Keratinocyte (primary cell): ENCODE measurements around the gene GCH1. TPM values are rescaled to one million over a fixed set of nuclear protein-coding genes. Genes with fewer than 3 reads are reported as not detected.

ENCODE experiments used
- DNase-seq: peaks from one replicate; pipeline ENCODE4 v3.0.0-alpha.2; 2011; ENCODE audit warnings: low read depth, missing footprints, low spot score
- FAIRE-seq: peaks from 2 replicates; lab custom pipeline; 2011; peaks lifted over from hg19 to GRCh38; lab: Jason Lieb, UNC
- H2AFZ ChIP-seq: 2 replicates; pipeline ENCODE4 v1.6.0; 2012; ENCODE audit warnings: low read length, control low read depth, inconsistent platforms; ENCODE audit not compliant: control insufficient read depth
- H3K27ac ChIP-seq: 2 replicates; pipeline ENCODE4 v1.5.1; 2011; ENCODE audit warnings: low read length; ENCODE audit not compliant: control insufficient read depth, insufficient read depth
- H3K27me3 ChIP-seq: 3 replicates; pipeline ENCODE4 v1.6.0; 2011; ENCODE audit warnings: low read length; ENCODE audit not compliant: control insufficient read depth, insufficient read depth; ENCODE audit errors: extremely low read depth
- H3K36me3 ChIP-seq, 2 experiments: 2 replicates in 1 of 2; 3 replicates in 1 of 2; pipeline ENCODE4 v1.5.1; 2011; ENCODE audit warnings: low read length in 2 of 2, mild to moderate bottlenecking in 1 of 2; ENCODE audit not compliant: control insufficient read depth in 2 of 2, insufficient read depth in 2 of 2; ENCODE audit errors: extremely low read depth in 1 of 2
- H3K4me1 ChIP-seq: 3 replicates; pipeline ENCODE4 v1.5.1; 2011; ENCODE audit warnings: low read length; ENCODE audit not compliant: control insufficient read depth, insufficient read depth; ENCODE audit errors: extremely low read depth
- H3K4me2 ChIP-seq: 3 replicates; pipeline ENCODE4 v1.6.0; 2011; ENCODE audit warnings: low read depth, low read length; ENCODE audit not compliant: control insufficient read depth, insufficient read depth; ENCODE audit errors: extremely low read depth
- H3K4me3 ChIP-seq, 3 experiments: fragments of 200-600 bp in 1 of 3; sonication (generic) in 1 of 3; 2 replicates in 2 of 3; 3 replicates in 1 of 3; pipeline ENCODE4 v1.5.1; 2011 to 2016; ENCODE audit warnings: low read length in 3 of 3, mild to moderate bottlenecking in 3 of 3, control low read depth in 2 of 3, inconsistent platforms in 1 of 3, low read depth in 1 of 3, mixed read lengths in 1 of 3, mixed run types in 1 of 3, moderate library complexity in 1 of 3; ENCODE audit not compliant: control insufficient read depth in 2 of 3, insufficient read depth in 2 of 3; ENCODE audit errors: extremely low read depth in 1 of 3
- H3K79me2 ChIP-seq: 2 replicates; pipeline ENCODE4 v1.6.0; 2012; ENCODE audit warnings: low read length; ENCODE audit not compliant: control insufficient read depth, insufficient read depth
- H3K9ac ChIP-seq: 3 replicates; pipeline ENCODE4 v1.6.0; 2011; ENCODE audit warnings: low read length; ENCODE audit not compliant: control insufficient read depth, insufficient read depth; ENCODE audit errors: extremely low read depth
- H3K9me1 ChIP-seq: 3 replicates; pipeline ENCODE4 v1.6.0; 2011; ENCODE audit warnings: low read length; ENCODE audit not compliant: control insufficient read depth, insufficient read depth; ENCODE audit errors: extremely low read depth
- H3K9me3 ChIP-seq: 2 replicates; pipeline ENCODE4 v1.5.1; 2012; ENCODE audit warnings: low read depth, low read length; ENCODE audit not compliant: control insufficient read depth
- H4K20me1 ChIP-seq: 3 replicates; pipeline ENCODE4 v1.6.0; 2011; ENCODE audit warnings: low read length; ENCODE audit not compliant: control insufficient read depth, insufficient read depth; ENCODE audit errors: extremely low read depth
- EZH2 ChIP-seq: IDR thresholded peaks from one replicate; pipeline ENCODE4 v1.6.1; 2012; ENCODE audit warnings: inconsistent platforms, mild to moderate bottlenecking, low read length, moderate library complexity
- dilution Hi-C: fragments of 300-500 bp; cut with MboI; formaldehyde crosslinking; loops from one replicate; pipeline ENCODE4 v1.7.0; 2020; ENCODE audit warnings: low sequenced_read_pairs; ENCODE audit not compliant: extremely low pct_ligation_motif_present
- polyA plus RNA-seq, 5 experiments: library from polyadenylated mRNA; depleted of rRNA in 3 of 5; stranded (reverse) in 3 of 5; stranded (forward) in 1 of 5; unstranded in 1 of 5; fragments of >200 nt; gene quantifications; 1 replicate in 1 of 5; 2 replicates in 3 of 5; 3 replicates in 1 of 5; pipeline versions ENCODE4 v1.2.1 to v1.2.3, GENCODE V29; 2011 to 2012; ENCODE audit warnings: missing spikeins in 2 of 5, low read depth in 1 of 5, low replicate concordance in 1 of 5
- TF ChIP-seq, protein P1 (sequence below), 3 experiments: IDR thresholded peaks in 1 of 3; conservative IDR thresholded peaks in 1 of 3; optimal IDR thresholded peaks in 1 of 3; 2 replicates in 2 of 3; 3 replicates in 1 of 3; pipeline versions ENCODE3 to v1.5.1; 2011; ENCODE audit warnings: low read length in 3 of 3, mild to moderate bottlenecking in 3 of 3, moderate library complexity in 2 of 3, control low read depth in 1 of 3, inconsistent platforms in 1 of 3; ENCODE audit not compliant: insufficient read depth in 2 of 3; ENCODE audit errors: extremely low read depth in 1 of 3

Gene GCH1
- polyA plus RNA-seq, 1 donor (not counting 4 experiments of a cell fraction or from before 2014, with no cell fraction given) = 3.4 TPM

- Histone ChIP-seq H4K20me1 (no peaks in the 10 kb centered on the region), H3K27ac (no peak overlapping the region), H3K9ac (no peak overlapping the region), H3K4me2 (no peak overlapping the region), H3K36me3 (peaks cover 0 to 2% of the 10 kb centered on the region in 2 experiments), H3K4me1 (no peaks in the 10 kb centered on the region), H3K27me3 (no peaks in the 10 kb centered on the region), H3K9me1 (no peaks in the 10 kb centered on the region), H3K4me3 (no peak overlapping the region), H3K79me2 (no peaks in the 10 kb centered on the region), H3K9me3 (no peaks in the 10 kb centered on the region), H2AFZ (no peak overlapping the region)
- DNase-seq = no peak
- dilution Hi-C loops = no loop called here
- TF ChIP-seq, protein P1, sequence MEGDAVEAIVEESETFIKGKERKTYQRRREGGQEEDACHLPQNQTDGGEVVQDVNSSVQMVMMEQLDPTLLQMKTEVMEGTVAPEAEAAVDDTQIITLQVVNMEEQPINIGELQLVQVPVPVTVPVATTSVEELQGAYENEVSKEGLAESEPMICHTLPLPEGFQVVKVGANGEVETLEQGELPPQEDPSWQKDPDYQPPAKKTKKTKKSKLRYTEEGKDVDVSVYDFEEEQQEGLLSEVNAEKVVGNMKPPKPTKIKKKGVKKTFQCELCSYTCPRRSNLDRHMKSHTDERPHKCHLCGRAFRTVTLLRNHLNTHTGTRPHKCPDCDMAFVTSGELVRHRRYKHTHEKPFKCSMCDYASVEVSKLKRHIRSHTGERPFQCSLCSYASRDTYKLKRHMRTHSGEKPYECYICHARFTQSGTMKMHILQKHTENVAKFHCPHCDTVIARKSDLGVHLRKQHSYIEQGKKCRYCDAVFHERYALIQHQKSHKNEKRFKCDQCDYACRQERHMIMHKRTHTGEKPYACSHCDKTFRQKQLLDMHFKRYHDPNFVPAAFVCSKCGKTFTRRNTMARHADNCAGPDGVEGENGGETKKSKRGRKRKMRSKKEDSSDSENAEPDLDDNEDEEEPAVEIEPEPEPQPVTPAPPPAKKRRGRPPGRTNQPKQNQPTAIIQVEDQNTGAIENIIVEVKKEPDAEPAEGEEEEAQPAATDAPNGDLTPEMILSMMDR (optimal IDR thresholded peaks at IDR 0.05 in 1 of 3, IDR thresholded peaks at IDR 0.05 in 1 of 3, conservative IDR thresholded peaks at IDR 0.05 in 1 of 3; ENCODE audit: extremely low read depth in 1 of 3, insufficient read depth in 2 of 3, low read length in 3 of 3) = no peak
- no peak for TF ChIP-seq EZH2
- FAIRE-seq = no peak
Measured at GRCh38 chr14:54854181-54854580, 48.4 kb downstream of the GCH1 start.

GRCh38 chr14:54853339-54853738, 49.3 kb downstream of the GCH1 start:
- Histone ChIP-seq H4K20me1 (no peaks in the 10 kb centered on the region), H3K27me3 (no peaks in the 10 kb centered on the region), H2AFZ (no peak overlapping the region), H3K4me3 (no peak overlapping the region), H3K4me1 (no peaks in the 10 kb centered on the region), H3K9ac (no peak overlapping the region), H3K9me3 (no peaks in the 10 kb centered on the region), H3K9me1 (no peaks in the 10 kb centered on the region), H3K79me2 (no peaks in the 10 kb centered on the region), H3K36me3 (no peaks in the 10 kb centered on the region), H3K4me2 (no peak overlapping the region), H3K27ac (no peak overlapping the region)
- TF ChIP-seq EZH2 = no peak
- TF ChIP-seq, protein P1 (optimal IDR thresholded peaks at IDR 0.05 in 1 of 3, IDR thresholded peaks at IDR 0.05 in 1 of 3, conservative IDR thresholded peaks at IDR 0.05 in 1 of 3; ENCODE audit: extremely low read depth in 1 of 3, insufficient read depth in 2 of 3, low read length in 3 of 3) = no peak
- dilution Hi-C loops = no loop called here
- FAIRE-seq (no peak), DNase-seq (no peak)
